Endothelial cell of umbilical vein (primary cell): ENCODE results near the gene TMCC2. TPM values are rescaled to one million over a fixed set of nuclear protein-coding genes. Genes with fewer than 3 reads are reported as not detected.

Source experiments
- BruUV-seq: library from RNA; stranded (reverse); fragments of 400-500 nt; replicated peaks from 2 replicates; lab custom pipeline; 2021; lab: Mats Ljungman, UMichigan
- CTCF ChIA-PET: fragments of 300-600, 350-600 bp; sonication (Branson Sonifier 250); formaldehyde crosslinking; loops from one replicate; lab custom pipeline; 2021; ENCODE audit warnings: antibody characterized with exemption, inconsistent platforms; lab: Charles Lee
- POLR2A ChIA-PET: fragments of 300-600, 350-600 bp; sonication (Branson Sonifier 250); formaldehyde crosslinking; loops from one replicate; lab custom pipeline; 2021; ENCODE audit warnings: antibody characterized with exemption, inconsistent platforms; lab: Charles Lee
- DNase-seq: peaks from one replicate; pipeline ENCODE4 v3.0.0-alpha.2; 2011; ENCODE audit warnings: low read depth, low spot score
- FAIRE-seq: peaks from 2 replicates; lab custom pipeline; 2011; peaks lifted over from hg19 to GRCh38; lab: Jason Lieb, UNC
- H2AFZ ChIP-seq: 2 replicates; pipeline ENCODE4 v1.6.0; 2012; ENCODE audit warnings: low read depth, low read length, control low read depth, inconsistent platforms
- H3K27ac ChIP-seq: 2 replicates; pipeline ENCODE4 v1.5.1; 2011; ENCODE audit warnings: low read depth, mild to moderate bottlenecking, control low read depth, low read length, moderate library complexity; ENCODE audit not compliant: insufficient read depth
- H3K27me3 ChIP-seq, 2 experiments: 2 replicates each; pipeline versions ENCODE4 v1.6.0 to v1.6.1; 2011; ENCODE audit warnings: low read length in 2 of 2, mixed read lengths in 1 of 2; ENCODE audit not compliant: control insufficient read depth in 2 of 2, insufficient read depth in 2 of 2
- H3K36me3 ChIP-seq, 2 experiments: 2 replicates in 1 of 2; 3 replicates in 1 of 2; pipeline ENCODE4 v1.5.1; 2011; ENCODE audit warnings: low read length in 2 of 2, mild to moderate bottlenecking in 1 of 2, moderate library complexity in 1 of 2; ENCODE audit not compliant: control insufficient read depth in 2 of 2, insufficient read depth in 2 of 2; ENCODE audit errors: extremely low read depth in 1 of 2
- H3K4me1 ChIP-seq: 3 replicates; pipeline ENCODE4 v1.5.1; 2011; ENCODE audit warnings: mild to moderate bottlenecking, low read length; ENCODE audit not compliant: control insufficient read depth, insufficient read depth; ENCODE audit errors: extremely low read depth
- H3K4me2 ChIP-seq: 2 replicates; pipeline ENCODE4 v1.6.1; 2011; ENCODE audit warnings: low read length, control low read depth, mixed read lengths; ENCODE audit not compliant: insufficient read depth
- H3K4me3 ChIP-seq, 3 experiments: fragments of 200-600 bp in 1 of 3; sonication (generic), shearing (Covaris generic) in 1 of 3; replicated peaks in 1 of 3; 2 replicates each; pipeline ENCODE4 v1.5.1; 2011 to 2016; ENCODE audit warnings: control low read depth in 3 of 3, low read length in 3 of 3, mild to moderate bottlenecking in 2 of 3, inconsistent platforms in 1 of 3, low read depth in 1 of 3, moderate library complexity in 1 of 3; ENCODE audit not compliant: insufficient read depth in 1 of 3
- H3K79me2 ChIP-seq: 2 replicates; pipeline ENCODE4 v1.6.0; 2012; ENCODE audit warnings: low read length, inconsistent platforms; ENCODE audit not compliant: control insufficient read depth, insufficient read depth
- H3K9ac ChIP-seq: replicated peaks from 2 replicates; pipeline ENCODE3; 2011; ENCODE audit warnings: low read length, control low read depth; ENCODE audit not compliant: insufficient read depth; ENCODE audit errors: extremely low read depth
- H3K9me1 ChIP-seq: replicated peaks from 3 replicates; pipeline ENCODE4 v1.6.0; 2011; ENCODE audit warnings: mild to moderate bottlenecking, low read length; ENCODE audit not compliant: control insufficient read depth, insufficient read depth; ENCODE audit errors: extremely low read depth
- H3K9me3 ChIP-seq: replicated peaks from 2 replicates; pipeline ENCODE4 v1.5.1; 2012; ENCODE audit warnings: low read length, inconsistent platforms; ENCODE audit not compliant: control insufficient read depth, insufficient read depth
- H4K20me1 ChIP-seq: replicated peaks from 2 replicates; pipeline ENCODE3; 2011; ENCODE audit warnings: mild to moderate bottlenecking, low read length; ENCODE audit not compliant: control insufficient read depth, insufficient read depth; ENCODE audit errors: extremely low read depth
- CTCF ChIP-seq, 2 donors: IDR thresholded peaks; 1 replicate in 1 of 2; 2 replicates in 1 of 2; pipeline ENCODE4 v1.5.1; 2011; ENCODE audit warnings: low read length in 2 of 2, mild to moderate bottlenecking in 2 of 2, moderate library complexity in 2 of 2, control low read depth in 1 of 2, inconsistent platforms in 1 of 2, low read depth in 1 of 2; ENCODE audit not compliant: insufficient read depth in 1 of 2; ENCODE audit errors: extremely low read depth in 1 of 2
- EZH2 ChIP-seq: IDR thresholded peaks from 2 replicates; pipeline ENCODE4 v1.6.1; 2012; ENCODE audit warnings: borderline replicate concordance, low read depth, mild to moderate bottlenecking, moderate library complexity, low read length, inconsistent platforms; ENCODE audit not compliant: severe bottlenecking
- FOS ChIP-seq: IDR thresholded peaks from 2 replicates; pipeline ENCODE4 v1.6.1; 2011; ENCODE audit warnings: mild to moderate bottlenecking, low read length, moderate library complexity, borderline replicate concordance; ENCODE audit not compliant: insufficient read depth
- GATA2 ChIP-seq: IDR thresholded peaks from 2 replicates; pipeline ENCODE4 v1.7.0; 2011; ENCODE audit warnings: low read depth, mild to moderate bottlenecking, moderate library complexity, mixed read lengths, low read length; ENCODE audit not compliant: insufficient read length, insufficient read depth
- JUN ChIP-seq: IDR thresholded peaks from 2 replicates; pipeline ENCODE4 v1.6.1; 2011; ENCODE audit warnings: borderline replicate concordance, low read depth; ENCODE audit not compliant: insufficient read length, insufficient read depth
- MAX ChIP-seq: IDR thresholded peaks from 2 replicates; pipeline ENCODE4 v1.6.1; 2011; ENCODE audit not compliant: insufficient read depth, insufficient read length
- MYC ChIP-seq: IDR thresholded peaks from one replicate; pipeline ENCODE4 v1.6.1; 2011; ENCODE audit warnings: mild to moderate bottlenecking, low read depth, low read length
- POLR2A ChIP-seq: IDR thresholded peaks from 2 replicates; pipeline ENCODE4 v1.6.1; 2012; ENCODE audit warnings: low read depth, mild to moderate bottlenecking, control low read depth, low read length
- POLR2AphosphoS5 ChIP-seq: IDR thresholded peaks from 2 replicates; pipeline ENCODE4 v1.6.1; 2012; ENCODE audit warnings: low read depth, mild to moderate bottlenecking, control low read depth, low read length, moderate library complexity; ENCODE audit not compliant: insufficient read depth
- dilution Hi-C: fragments of 300-500 bp; cut with MboI; formaldehyde crosslinking; loops from one replicate; pipeline ENCODE4 v1.15.0; 2019; ENCODE audit warnings: low sequenced_read_pairs; ENCODE audit not compliant: extremely low pct_ligation_motif_present
- intact Hi-C: fragments of 100-400 bp; cut with micrococcal nuclease; formaldehyde crosslinking; loops from one replicate; pipeline ENCODE4 v1.10.0; 2022
- polyA plus RNA-seq, 4 experiments: library from polyadenylated mRNA; depleted of rRNA in 3 of 4; stranded (reverse) in 3 of 4; unstranded in 1 of 4; fragments of >200 nt; gene quantifications; 2 replicates each; pipeline versions ENCODE4 v1.2.1 to v1.2.3, GENCODE V29; 2011 to 2012; ENCODE audit warnings: missing spikeins in 1 of 4
- total RNA-seq: library from RNA; stranded (reverse); gene quantifications from 2 replicates; pipeline ENCODE4 v1.2.3, GENCODE V29; 2021

TMCC2 gene
- total and polyA plus RNA-seq, 2 donors (not counting 3 experiments of a cell fraction or from before 2014, with no cell fraction given), result 2.0 to 2.1 TPM

GRCh38 chr1:205316161-205316566, 88.4 kb downstream of the TMCC2 start:
- no peak overlapping the region for H3K27ac ChIP-seq
- no peaks in the 10 kb centered on the region for H3K27me3 ChIP-seq
- H3K9me1 ChIP-seq, result no peaks in the 10 kb centered on the region
- TF ChIP-seq POLR2A (no peak), MAX (no peak), MYC (no peak), EZH2 (no peak), GATA2 (no peak), CTCF (IDR thresholded peaks at IDR 0.05; ENCODE audit: extremely low read depth in 1 of 2, insufficient read depth in 1 of 2, low read depth in 1 of 2, low read length in 2 of 2) (no peak), POLR2AphosphoS5 (no peak), JUN (no peak), FOS (no peak)
- DNase-seq (no peak), FAIRE-seq (no peak)
- ChIA-PET CTCF (interaction anchor here (3.3 kb wide), 1 partner anchor 43 kb away, joined by 29 read pairs; no protein-coding TSS in a partner anchor), POLR2A (no interaction called here)
- H3K36me3 ChIP-seq, result no peaks in the 10 kb centered on the region
- peaks cover 31% of the 10 kb centered on the region for H3K4me1 ChIP-seq
- intact Hi-C loops (no loop called here), dilution Hi-C loops (no loop called here)
- no peak overlapping the region for H3K9ac ChIP-seq
- no peaks in the 10 kb centered on the region for H3K79me2 ChIP-seq
- H3K4me2 ChIP-seq, result no peak overlapping the region
- no peaks in the 10 kb centered on the region for H4K20me1 ChIP-seq
- no peak overlapping the region for H2AFZ ChIP-seq
- BruUV-seq, result no TSS peak
- H3K4me3 ChIP-seq, result no peak overlapping the region
- H3K9me3 ChIP-seq, result no peaks in the 10 kb centered on the region
